ENCODE results near the gene ZNF83. TPM values are rescaled to one million over a fixed set of nuclear protein-coding genes. Genes with fewer than 3 reads are reported as not detected.

ZNF83 gene
- total and polyA plus RNA-seq, 9 donors, result 50.8 to 84.9 (median 65.2) TPM

- Histone ChIP-seq H3K36me3 (no peaks in the 10 kb centered on the region), H3K27me3 (no peaks in the 10 kb centered on the region), H3K27ac (no peak overlapping the region), H3K4me3 (no peak overlapping the region), H3K4me1 (ENCODE audit: insufficient read depth) (peaks cover 4% of the 10 kb centered on the region), H3K9me3 (no peaks in the 10 kb centered on the region)
- TF ChIP-seq CTCF (IDR thresholded peaks at IDR 0.05), result no peak
- TF ChIP-seq EP300 (IDR thresholded peaks at IDR 0.05), result no peak
- TF ChIP-seq POLR2A (IDR thresholded peaks at IDR 0.05), result no peak
- intact Hi-C loops (cut with DNase I), result no loop called here
- no peak for DNase-seq
- WGBS, 3 donors, result 96% methylated on average over 14 of the region's 14 CpGs
Observed at GRCh38 chr19:52567921-52568320, 70.2 kb downstream of the ZNF83 start.

- no peaks in the 10 kb centered on the region for H3K27me3 ChIP-seq
- no peak for DNase-seq
- WGBS, 3 donors, result 77 to 80% (median 79%) methylated on average over 2 of the region's 2 CpGs
Observed at GRCh38 chr19:52566588-52566987, 71.6 kb downstream of the ZNF83 start.

GRCh38 chr19:52566121-52566520, 72.0 kb downstream of the ZNF83 start:
- Histone ChIP-seq H3K4me3 (no peak overlapping the region), H3K36me3 (no peaks in the 10 kb centered on the region), H3K9me3 (peaks cover 0 to 11% of the 10 kb centered on the region in 2 donors), H3K4me1 (ENCODE audit: insufficient read depth) (peaks cover 4% of the 10 kb centered on the region), H3K27me3 (no peaks in the 10 kb centered on the region), H3K27ac (no peak overlapping the region)
- WGBS, 3 donors, result 90 to 92% (median 91%) methylated on average over 6 of the region's 6 CpGs
- TF ChIP-seq CTCF (IDR thresholded peaks at IDR 0.05) (no peak), POLR2A (IDR thresholded peaks at IDR 0.05) (no peak), EP300 (IDR thresholded peaks at IDR 0.05) (no peak)
- intact Hi-C loops (cut with DNase I), result no loop called here
- DNase-seq, result no peak

More at GRCh38 chr19:52566588-52566987, 71.6 kb downstream of the ZNF83 start:
- TF ChIP-seq POLR2A (IDR thresholded peaks at IDR 0.05) (no peak), CTCF (IDR thresholded peaks at IDR 0.05) (no peak), EP300 (IDR thresholded peaks at IDR 0.05) (no peak)
- peaks cover 0 to 7% of the 10 kb centered on the region in 2 donors for H3K9me3 ChIP-seq
- H3K36me3 ChIP-seq, result no peaks in the 10 kb centered on the region
- peaks cover 4% of the 10 kb centered on the region for H3K4me1 ChIP-seq (ENCODE audit: insufficient read depth)
- H3K4me3 ChIP-seq, result no peak overlapping the region
- H3K27ac ChIP-seq, result no peak overlapping the region
- intact Hi-C loops (cut with DNase I), result no loop called here

Small RNAs within 50 kb of the gene (small RNA-seq; reads per million reads assigned to genes)
- gene RPL39P34, result not detected

Other genes starting within 250 kb of the ZNF83 start
- 10 to 100 TPM; 18.7 to 36.6 (median 28.5) TPM for gene ZNF528, start 240.5 kb downstream of the ZNF83 start, total RNA-seq
- gene ZNF528, start 240.5 kb downstream of the ZNF83 start, polyA plus RNA-seq, result 10 to 100 TPM; 12.5 to 29.0 TPM
- gene ZNF534, start 209.2 kb downstream of the ZNF83 start, total RNA-seq, result under 1 TPM; 0.23 to 0.91 (median 0.36) TPM
- under 1 TPM; 0.16 to 0.17 TPM for gene ZNF534, start 209.2 kb downstream of the ZNF83 start, polyA plus RNA-seq
- gene ZNF578, start 184.8 kb downstream of the ZNF83 start, total RNA-seq, result 1 to 10 TPM; 1.6 to 8.0 (median 4.1) TPM
- gene ZNF578, start 184.8 kb downstream of the ZNF83 start, polyA plus RNA-seq, result 1 to 10 TPM; 1.8 to 3.8 TPM
- gene ZNF808, start 110.7 kb downstream of the ZNF83 start, total RNA-seq, result 10 to 100 TPM in 6 of 7 donors, 1 to 10 TPM in 1; 8.8 to 26.4 (median 21.7) TPM
- gene ZNF808, start 110.7 kb downstream of the ZNF83 start, polyA plus RNA-seq, result 1 to 10 TPM; 6.0 to 7.5 TPM
- gene ZNF701, start 68.1 kb downstream of the ZNF83 start, total RNA-seq, result 10 to 100 TPM in 6 of 7 donors, 1 to 10 TPM in 1; 9.2 to 21.7 (median 15.7) TPM
- 1 to 10 TPM; 7.3 to 7.9 TPM for gene ZNF701, start 68.1 kb downstream of the ZNF83 start, polyA plus RNA-seq
- gene ZNF611, start 96.7 kb upstream of the ZNF83 start, total RNA-seq, result 10 to 100 TPM in 6 of 7 donors, 1 to 10 TPM in 1; 9.9 to 21.5 (median 17.7) TPM
- 1 to 10 TPM; 5.9 to 6.6 TPM for gene ZNF611, start 96.7 kb upstream of the ZNF83 start, polyA plus RNA-seq
- 10 to 100 TPM in 2 of 7 donors, 1 to 10 TPM in 5; 5.4 to 11.7 (median 8.1) TPM for gene ZNF600, start 148.4 kb upstream of the ZNF83 start, total RNA-seq
- 1 to 10 TPM; 5.5 to 6.4 TPM for gene ZNF600, start 148.4 kb upstream of the ZNF83 start, polyA plus RNA-seq
- 10 to 100 TPM in 5 of 7 donors, 1 to 10 TPM in 2; 7.9 to 14.1 (median 11.0) TPM for gene ZNF28, start 183.3 kb upstream of the ZNF83 start, total RNA-seq
- 10 to 100 TPM in 1 of 2 donors, 1 to 10 TPM in 1; 3.4 to 11.8 TPM for gene ZNF28, start 183.3 kb upstream of the ZNF83 start, polyA plus RNA-seq
- 10 to 100 TPM in 6 of 7 donors, 1 to 10 TPM in 1; 7.0 to 21.0 (median 11.5) TPM for gene ZNF468, start 219.3 kb upstream of the ZNF83 start, total RNA-seq
- 10 to 100 TPM in 1 of 2 donors, 1 to 10 TPM in 1; 8.5 to 15.0 TPM for gene ZNF468, start 219.3 kb upstream of the ZNF83 start, polyA plus RNA-seq